Activated CD4-positive, alpha-beta T cell treated with anti-CD3 and anti-CD28 coated beads, Interleukin-2, amount 10 ng/mL, durations not matched to agents 24 days and 14 days (primary cell): ENCODE data around the gene ZNF79. TPM values are rescaled to one million over a fixed set of nuclear protein-coding genes. Genes with fewer than 3 reads are reported as not detected.
A peak's percentile ranks its signal among the peaks of the same experiment; 100 is the strongest.

Experiments used
- DNase-seq: peaks from one replicate; pipeline ENCODE4 v3.0.0; 2022
- H3K27ac Mint-ChIP-seq: one replicate; pipeline ENCODE4 v1.8.0; 2022; ENCODE audit warnings: mild to moderate bottlenecking, mixed read lengths
- H3K27me3 Mint-ChIP-seq: one replicate; pipeline ENCODE4 v1.8.0; 2022; ENCODE audit warnings: mixed read lengths
- H3K36me3 Mint-ChIP-seq: one replicate; pipeline ENCODE4 v1.8.0; 2022; ENCODE audit warnings: low read depth, mild to moderate bottlenecking, mixed read lengths
- H3K4me1 Mint-ChIP-seq: one replicate; pipeline ENCODE4 v1.8.0; 2021; ENCODE audit warnings: mixed read lengths
- H3K4me3 Mint-ChIP-seq: one replicate; pipeline ENCODE4 v1.8.0; 2022; ENCODE audit warnings: mild to moderate bottlenecking, moderate library complexity, mixed read lengths
- H3K9me3 Mint-ChIP-seq: one replicate; pipeline ENCODE4 v1.8.0; 2021; ENCODE audit warnings: mixed read lengths
- intact Hi-C: fragments of 100-400 bp; cut with micrococcal nuclease; formaldehyde crosslinking; loops from one replicate; pipeline ENCODE4 v1.15.1; 2023
- total RNA-seq: library from RNA; stranded (reverse); gene quantifications from 2 replicates; pipeline ENCODE4 v1.2.3, GENCODE V29; 2022

Gene ZNF79
- total RNA-seq, 1 donor from 2014 or later = 17.2 TPM

GRCh38 chr9:127405344-127406125 lies 18.6 kb upstream of the ZNF79 start:
- no peak for DNase-seq
- Mint-ChIP-seq H3K27me3 (peaks cover 19% of the 10 kb centered on the region), H3K4me1 (no peaks in the 10 kb centered on the region), H3K36me3 (no peaks in the 10 kb centered on the region), H3K4me3 (no peak overlapping the region), H3K27ac (no peak overlapping the region), H3K9me3 (no peaks in the 10 kb centered on the region)
- intact Hi-C loops = no loop called here

GRCh38 chr9:127406799-127407491 lies 17.2 kb upstream of the ZNF79 start:
- Mint-ChIP-seq H3K4me1 (no peaks in the 10 kb centered on the region), H3K9me3 (no peaks in the 10 kb centered on the region), H3K27ac (no peak overlapping the region), H3K4me3 (no peak overlapping the region), H3K36me3 (no peaks in the 10 kb centered on the region), H3K27me3 (peaks cover 20% of the 10 kb centered on the region)
- intact Hi-C loops = no loop called here
- DNase-seq = no peak

- DNase-seq = no peak
- no peaks in the 10 kb centered on the region for H3K9me3 Mint-ChIP-seq
- H3K4me3 Mint-ChIP-seq = no peak overlapping the region
- intact Hi-C loops = no loop called here
- peaks cover 19% of the 10 kb centered on the region for H3K27me3 Mint-ChIP-seq
- no peaks in the 10 kb centered on the region for H3K36me3 Mint-ChIP-seq
- H3K4me1 Mint-ChIP-seq = no peaks in the 10 kb centered on the region
- no peak overlapping the region for H3K27ac Mint-ChIP-seq
These were observed 16.7 kb upstream of the ZNF79 start for GRCh38 chr9:127407492-127407843.

GRCh38 chr9:127411122-127411521 lies 13.1 kb upstream of the ZNF79 start:
- Mint-ChIP-seq H3K4me1 (no peaks in the 10 kb centered on the region), H3K27me3 (peaks cover 33% of the 10 kb centered on the region), H3K4me3 (no peak overlapping the region), H3K36me3 (no peaks in the 10 kb centered on the region), H3K27ac (no peak overlapping the region), H3K9me3 (no peaks in the 10 kb centered on the region)
- intact Hi-C loops = no loop called here
- DNase-seq = no peak

- Mint-ChIP-seq H3K27ac (no peak overlapping the region), H3K4me1 (no peaks in the 10 kb centered on the region), H3K4me3 (no peak overlapping the region), H3K27me3 (peaks cover 26% of the 10 kb centered on the region), H3K9me3 (no peaks in the 10 kb centered on the region), H3K36me3 (no peaks in the 10 kb centered on the region)
- no peak for DNase-seq
- intact Hi-C loops = no loop called here
These were observed 9.0 kb upstream of the ZNF79 start for GRCh38 chr9:127415141-127415540.

GRCh38 chr9:127415657-127416056 lies 8.5 kb upstream of the ZNF79 start:
- H3K9me3 Mint-ChIP-seq = no peaks in the 10 kb centered on the region
- no peak overlapping the region for H3K27ac Mint-ChIP-seq
- no peak overlapping the region for H3K4me3 Mint-ChIP-seq
- intact Hi-C loops = no loop called here
- no peaks in the 10 kb centered on the region for H3K4me1 Mint-ChIP-seq
- DNase-seq = no peak
- H3K36me3 Mint-ChIP-seq = no peaks in the 10 kb centered on the region
- H3K27me3 Mint-ChIP-seq = peaks cover 26% of the 10 kb centered on the region

- Mint-ChIP-seq H3K27me3 (peaks cover 17% of the 10 kb centered on the region), H3K4me3 (no peak overlapping the region), H3K9me3 (no peaks in the 10 kb centered on the region), H3K36me3 (no peaks in the 10 kb centered on the region), H3K4me1 (no peaks in the 10 kb centered on the region), H3K27ac (peak overlapping the region; percentile 23)
- DNase-seq = no peak
- intact Hi-C loops = loop anchor here (1.0 kb wide), 1 partner anchor 203 kb away; no protein-coding TSS in a partner anchor
These were observed 6.8 kb upstream of the ZNF79 start for GRCh38 chr9:127417131-127418036.

- Mint-ChIP-seq H3K27ac (no peak overlapping the region), H3K36me3 (no peaks in the 10 kb centered on the region), H3K4me3 (no peak overlapping the region), H3K27me3 (peaks cover 17% of the 10 kb centered on the region), H3K9me3 (no peaks in the 10 kb centered on the region), H3K4me1 (peaks cover 4% of the 10 kb centered on the region)
- intact Hi-C loops = loop anchor here (1.0 kb wide), 1 partner anchor 204 kb away; no protein-coding TSS in a partner anchor
- peak; percentile 84 for DNase-seq
These were observed 6.1 kb upstream of the ZNF79 start for GRCh38 chr9:127418037-127418471.

GRCh38 chr9:127419348-127419747 lies 4.8 kb upstream of the ZNF79 start:
- DNase-seq = no peak
- intact Hi-C loops = no loop called here
- Mint-ChIP-seq H3K36me3 (peaks cover 3% of the 10 kb centered on the region), H3K4me1 (peaks cover 13% of the 10 kb centered on the region), H3K4me3 (no peak overlapping the region), H3K9me3 (no peaks in the 10 kb centered on the region), H3K27me3 (peaks cover 14% of the 10 kb centered on the region), H3K27ac (no peak overlapping the region)

GRCh38 chr9:127421057-127421456 lies 3.1 kb upstream of the ZNF79 start:
- peaks cover 8% of the 10 kb centered on the region for H3K36me3 Mint-ChIP-seq
- DNase-seq = no peak
- H3K4me3 Mint-ChIP-seq = no peak overlapping the region
- no peak overlapping the region for H3K27ac Mint-ChIP-seq
- H3K4me1 Mint-ChIP-seq = peaks cover 21% of the 10 kb centered on the region
- peaks cover 3% of the 10 kb centered on the region for H3K27me3 Mint-ChIP-seq
- no peaks in the 10 kb centered on the region for H3K9me3 Mint-ChIP-seq
- intact Hi-C loops = no loop called here

GRCh38 chr9:127422133-127422782 lies 1.9 kb upstream of the ZNF79 start:
- no peaks in the 10 kb centered on the region for H3K9me3 Mint-ChIP-seq
- no peaks in the 10 kb centered on the region for H3K27me3 Mint-ChIP-seq
- peak overlapping the region; percentile 99 for H3K4me3 Mint-ChIP-seq
- H3K27ac Mint-ChIP-seq = no peak overlapping the region
- peaks cover 29% of the 10 kb centered on the region for H3K4me1 Mint-ChIP-seq
- intact Hi-C loops = no loop called here
- H3K36me3 Mint-ChIP-seq = peaks cover 15% of the 10 kb centered on the region
- no peak for DNase-seq

- intact Hi-C loops = no loop called here
- no peaks in the 10 kb centered on the region for H3K27me3 Mint-ChIP-seq
- H3K9me3 Mint-ChIP-seq = no peaks in the 10 kb centered on the region
- DNase-seq = no peak
- H3K4me3 Mint-ChIP-seq = peak overlapping the region; percentile 99
- no peak overlapping the region for H3K27ac Mint-ChIP-seq
- H3K4me1 Mint-ChIP-seq = peaks cover 33% of the 10 kb centered on the region
- peaks cover 19% of the 10 kb centered on the region for H3K36me3 Mint-ChIP-seq
These were observed 1.4 kb upstream of the ZNF79 start for GRCh38 chr9:127422787-127423186.

- intact Hi-C loops = no loop called here
- Mint-ChIP-seq H3K27me3 (no peaks in the 10 kb centered on the region), H3K27ac (peak overlapping the region; percentile 94), H3K9me3 (no peaks in the 10 kb centered on the region), H3K4me3 (peak overlapping the region; percentile 99), H3K4me1 (peaks cover 39% of the 10 kb centered on the region), H3K36me3 (peaks cover 26% of the 10 kb centered on the region)
- DNase-seq = no peak
These were observed 677 bp upstream of the ZNF79 start for GRCh38 chr9:127423476-127423933.
